ENCODE data around the gene TFF3. TPM values are rescaled to one million over a fixed set of nuclear protein-coding genes. Genes with fewer than 3 reads are reported as not detected.
A peak's percentile ranks its signal among the peaks of the same experiment; 100 is the strongest.

TFF3 gene
- total and polyA plus RNA-seq, 2 of the 13 experiments (the other 11 are each of a cell fraction or from before 2014, with no cell fraction given), result 14.2 to 26.9 TPM

DNA sequence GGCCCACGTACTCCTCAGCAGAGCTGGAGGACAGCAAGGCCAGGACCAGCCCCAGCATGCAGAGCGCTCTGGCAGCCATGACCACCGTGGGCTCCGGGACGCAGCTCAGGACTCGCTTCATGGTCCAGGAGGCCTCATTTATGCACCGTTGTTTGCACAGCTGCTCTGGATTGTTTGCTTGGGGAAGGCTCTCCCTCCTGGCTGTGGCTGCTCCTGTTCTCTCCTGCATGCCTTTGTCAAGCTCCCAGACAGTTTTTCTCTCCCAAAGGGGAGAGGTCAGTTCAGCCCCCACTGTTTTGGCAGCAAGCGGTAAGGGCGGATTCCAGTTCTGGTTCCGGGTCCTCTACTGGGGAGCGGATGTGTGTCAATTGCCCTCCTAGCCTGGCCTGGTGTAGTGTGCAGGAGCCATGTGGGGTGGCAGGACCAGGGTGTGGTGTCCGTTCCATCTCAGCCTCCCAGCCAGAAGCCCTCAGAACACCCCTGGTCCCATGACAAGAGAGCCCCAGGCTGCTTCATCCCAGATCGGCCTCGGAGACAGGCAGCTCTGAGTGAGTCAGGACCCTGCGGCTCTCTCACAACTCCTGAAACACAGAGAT lies at the start of gene TFF3 (continued):
- TF ChIP-seq, protein P1, sequence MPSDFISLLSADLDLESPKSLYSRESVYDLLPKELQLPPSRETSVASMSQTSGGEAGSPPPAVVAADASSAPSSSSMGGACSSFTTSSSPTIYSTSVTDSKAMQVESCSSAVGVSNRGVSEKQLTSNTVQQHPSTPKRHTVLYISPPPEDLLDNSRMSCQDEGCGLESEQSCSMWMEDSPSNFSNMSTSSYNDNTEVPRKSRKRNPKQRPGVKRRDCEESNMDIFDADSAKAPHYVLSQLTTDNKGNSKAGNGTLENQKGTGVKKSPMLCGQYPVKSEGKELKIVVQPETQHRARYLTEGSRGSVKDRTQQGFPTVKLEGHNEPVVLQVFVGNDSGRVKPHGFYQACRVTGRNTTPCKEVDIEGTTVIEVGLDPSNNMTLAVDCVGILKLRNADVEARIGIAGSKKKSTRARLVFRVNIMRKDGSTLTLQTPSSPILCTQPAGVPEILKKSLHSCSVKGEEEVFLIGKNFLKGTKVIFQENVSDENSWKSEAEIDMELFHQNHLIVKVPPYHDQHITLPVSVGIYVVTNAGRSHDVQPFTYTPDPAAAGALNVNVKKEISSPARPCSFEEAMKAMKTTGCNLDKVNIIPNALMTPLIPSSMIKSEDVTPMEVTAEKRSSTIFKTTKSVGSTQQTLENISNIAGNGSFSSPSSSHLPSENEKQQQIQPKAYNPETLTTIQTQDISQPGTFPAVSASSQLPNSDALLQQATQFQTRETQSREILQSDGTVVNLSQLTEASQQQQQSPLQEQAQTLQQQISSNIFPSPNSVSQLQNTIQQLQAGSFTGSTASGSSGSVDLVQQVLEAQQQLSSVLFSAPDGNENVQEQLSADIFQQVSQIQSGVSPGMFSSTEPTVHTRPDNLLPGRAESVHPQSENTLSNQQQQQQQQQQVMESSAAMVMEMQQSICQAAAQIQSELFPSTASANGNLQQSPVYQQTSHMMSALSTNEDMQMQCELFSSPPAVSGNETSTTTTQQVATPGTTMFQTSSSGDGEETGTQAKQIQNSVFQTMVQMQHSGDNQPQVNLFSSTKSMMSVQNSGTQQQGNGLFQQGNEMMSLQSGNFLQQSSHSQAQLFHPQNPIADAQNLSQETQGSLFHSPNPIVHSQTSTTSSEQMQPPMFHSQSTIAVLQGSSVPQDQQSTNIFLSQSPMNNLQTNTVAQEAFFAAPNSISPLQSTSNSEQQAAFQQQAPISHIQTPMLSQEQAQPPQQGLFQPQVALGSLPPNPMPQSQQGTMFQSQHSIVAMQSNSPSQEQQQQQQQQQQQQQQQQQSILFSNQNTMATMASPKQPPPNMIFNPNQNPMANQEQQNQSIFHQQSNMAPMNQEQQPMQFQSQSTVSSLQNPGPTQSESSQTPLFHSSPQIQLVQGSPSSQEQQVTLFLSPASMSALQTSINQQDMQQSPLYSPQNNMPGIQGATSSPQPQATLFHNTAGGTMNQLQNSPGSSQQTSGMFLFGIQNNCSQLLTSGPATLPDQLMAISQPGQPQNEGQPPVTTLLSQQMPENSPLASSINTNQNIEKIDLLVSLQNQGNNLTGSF (CRISPR knock-in tag; IDR thresholded peaks at IDR 0.05), result no peak
- 0 out of 2 replicates have a peak, but pooled peaks have one; percentile 23 for TF ChIP-seq YEATS2 (CRISPR knock-in tag; IDR thresholded peaks at IDR 0.05; ENCODE audit: borderline replicate concordance)
- TF ChIP-seq LBX2 (CRISPR knock-in tag; IDR thresholded peaks at IDR 0.05; ENCODE audit: borderline replicate concordance), result no peak
- no peak for TF ChIP-seq KLF15 (CRISPR knock-in tag; IDR thresholded peaks at IDR 0.05; ENCODE audit: borderline replicate concordance)
- no peak for TF ChIP-seq ZFP36L2 (CRISPR knock-in tag; IDR thresholded peaks at IDR 0.05)
- TF ChIP-seq MIER3 (CRISPR knock-in tag; IDR thresholded peaks at IDR 0.05; ENCODE audit: borderline replicate concordance), result 0 out of 2 replicates have a peak, but pooled peaks have one; percentile 37
- peak; percentile 84; the same call in 1 of the 2 replicates for TF ChIP-seq ZBTB26 (CRISPR knock-in tag; IDR thresholded peaks at IDR 0.05; ENCODE audit: borderline replicate concordance)
- TF ChIP-seq HNRNPH1 (optimal IDR thresholded peaks at IDR 0.05; ENCODE audit: low read depth, low read length), result no peak
- TF ChIP-seq, protein P2, sequence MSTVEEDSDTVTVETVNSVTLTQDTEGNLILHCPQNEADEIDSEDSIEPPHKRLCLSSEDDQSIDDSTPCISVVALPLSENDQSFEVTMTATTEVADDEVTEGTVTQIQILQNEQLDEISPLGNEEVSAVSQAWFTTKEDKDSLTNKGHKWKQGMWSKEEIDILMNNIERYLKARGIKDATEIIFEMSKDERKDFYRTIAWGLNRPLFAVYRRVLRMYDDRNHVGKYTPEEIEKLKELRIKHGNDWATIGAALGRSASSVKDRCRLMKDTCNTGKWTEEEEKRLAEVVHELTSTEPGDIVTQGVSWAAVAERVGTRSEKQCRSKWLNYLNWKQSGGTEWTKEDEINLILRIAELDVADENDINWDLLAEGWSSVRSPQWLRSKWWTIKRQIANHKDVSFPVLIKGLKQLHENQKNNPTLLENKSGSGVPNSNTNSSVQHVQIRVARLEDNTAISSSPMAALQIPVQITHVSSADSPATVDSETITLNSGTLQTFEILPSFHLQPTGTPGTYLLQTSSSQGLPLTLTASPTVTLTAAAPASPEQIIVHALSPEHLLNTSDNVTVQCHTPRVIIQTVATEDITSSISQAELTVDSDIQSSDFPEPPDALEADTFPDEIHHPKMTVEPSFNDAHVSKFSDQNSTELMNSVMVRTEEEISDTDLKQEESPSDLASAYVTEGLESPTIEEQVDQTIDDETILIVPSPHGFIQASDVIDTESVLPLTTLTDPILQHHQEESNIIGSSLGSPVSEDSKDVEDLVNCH (CRISPR knock-in tag; IDR thresholded peaks at IDR 0.05), result no peak
- peak; percentile 66 for TF ChIP-seq POLR2G (IDR thresholded peaks at IDR 0.05; ENCODE audit: low read depth, low read length)
- no peak for TF ChIP-seq ADNP (CRISPR knock-in tag; IDR thresholded peaks at IDR 0.05)
- TF ChIP-seq XBP1 (CRISPR knock-in tag; IDR thresholded peaks at IDR 0.05), result no peak
- TF ChIP-seq, protein P3, sequence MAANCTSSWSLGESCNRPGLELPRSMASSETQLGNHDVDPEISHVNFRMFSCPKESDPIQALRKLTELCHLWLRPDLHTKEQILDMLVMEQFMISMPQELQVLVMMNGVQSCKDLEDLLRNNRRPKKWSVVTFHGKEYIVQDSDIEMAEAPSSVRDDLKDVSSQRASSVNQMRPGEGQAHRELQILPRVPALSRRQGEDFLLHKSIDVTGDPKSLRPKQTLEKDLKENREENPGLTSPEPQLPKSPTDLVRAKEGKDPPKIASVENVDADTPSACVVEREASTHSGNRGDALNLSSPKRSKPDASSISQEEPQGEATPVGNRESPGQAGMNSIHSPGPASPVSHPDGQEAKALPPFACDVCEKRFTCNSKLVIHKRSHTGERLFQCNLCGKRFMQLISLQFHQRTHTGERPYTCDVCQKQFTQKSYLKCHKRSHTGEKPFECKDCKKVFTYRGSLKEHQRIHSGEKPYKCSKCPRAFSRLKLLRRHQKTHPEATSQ (CRISPR knock-in tag; IDR thresholded peaks at IDR 0.05; ENCODE audit: borderline replicate concordance), result no peak
- no peak for TF ChIP-seq ARID2 (CRISPR knock-in tag; IDR thresholded peaks at IDR 0.05; ENCODE audit: borderline replicate concordance)
- no peak for TF ChIP-seq PBX2 (CRISPR knock-in tag; IDR thresholded peaks at IDR 0.05)
- TF ChIP-seq MLLT10 (CRISPR knock-in tag; IDR thresholded peaks at IDR 0.05), result no peak
